ENCODE data around the gene ABHD1.
"Not testable (repeated sequence)": the region's sequence is repeated elsewhere in the genome, so short reads cannot be mapped to it uniquely, and the experiment has no call there.

Gene ABHD1

DNA sequence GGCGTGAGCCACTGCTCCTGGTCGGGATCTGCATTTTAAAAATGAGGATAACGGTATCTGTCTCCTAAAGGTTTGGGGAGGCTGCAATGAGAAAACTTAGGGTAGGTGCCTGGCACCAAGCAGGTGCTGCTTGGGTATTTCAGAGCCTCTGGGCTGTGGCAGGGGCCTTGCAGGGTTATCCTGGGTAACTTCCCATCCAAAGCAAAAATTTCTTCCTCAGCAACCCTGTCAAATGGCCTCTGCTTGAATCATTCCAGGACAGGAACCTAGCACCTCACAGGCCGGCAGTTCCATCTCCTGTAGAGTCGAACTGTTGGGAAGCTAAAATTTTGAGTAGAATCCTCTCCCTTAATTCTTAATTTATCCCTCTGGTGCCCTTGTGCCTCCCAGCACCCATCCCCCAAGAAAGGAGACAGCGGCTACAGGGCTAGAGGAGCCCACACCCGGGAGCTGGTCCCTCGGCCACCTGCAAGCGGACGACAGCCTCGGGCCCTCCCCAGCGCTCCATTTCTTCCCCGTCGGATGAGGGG is 5.6 kb upstream of the ABHD1 start:
- POLR2A ChIA-PET = no interaction called here
- H3K4me3 ChIP-seq (ENCODE audit: low read depth, low read length) = peak overlapping the region; percentile 59
- TF ChIP-seq, protein P1, sequence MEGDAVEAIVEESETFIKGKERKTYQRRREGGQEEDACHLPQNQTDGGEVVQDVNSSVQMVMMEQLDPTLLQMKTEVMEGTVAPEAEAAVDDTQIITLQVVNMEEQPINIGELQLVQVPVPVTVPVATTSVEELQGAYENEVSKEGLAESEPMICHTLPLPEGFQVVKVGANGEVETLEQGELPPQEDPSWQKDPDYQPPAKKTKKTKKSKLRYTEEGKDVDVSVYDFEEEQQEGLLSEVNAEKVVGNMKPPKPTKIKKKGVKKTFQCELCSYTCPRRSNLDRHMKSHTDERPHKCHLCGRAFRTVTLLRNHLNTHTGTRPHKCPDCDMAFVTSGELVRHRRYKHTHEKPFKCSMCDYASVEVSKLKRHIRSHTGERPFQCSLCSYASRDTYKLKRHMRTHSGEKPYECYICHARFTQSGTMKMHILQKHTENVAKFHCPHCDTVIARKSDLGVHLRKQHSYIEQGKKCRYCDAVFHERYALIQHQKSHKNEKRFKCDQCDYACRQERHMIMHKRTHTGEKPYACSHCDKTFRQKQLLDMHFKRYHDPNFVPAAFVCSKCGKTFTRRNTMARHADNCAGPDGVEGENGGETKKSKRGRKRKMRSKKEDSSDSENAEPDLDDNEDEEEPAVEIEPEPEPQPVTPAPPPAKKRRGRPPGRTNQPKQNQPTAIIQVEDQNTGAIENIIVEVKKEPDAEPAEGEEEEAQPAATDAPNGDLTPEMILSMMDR (IDR thresholded peaks at IDR 0.05; ENCODE audit: insufficient read depth, low read length, missing control alignments) = no peak
- DNase-seq (ENCODE audit: low read depth, low spot score) = no peak
- CTCF ChIA-PET = interaction anchor here (0.6 to 1.3 kb wide), 3 partner anchors 14 to 73 kb away, joined by 3 to 4 read pairs (median 4); no protein-coding TSS in a partner anchor

DNA sequence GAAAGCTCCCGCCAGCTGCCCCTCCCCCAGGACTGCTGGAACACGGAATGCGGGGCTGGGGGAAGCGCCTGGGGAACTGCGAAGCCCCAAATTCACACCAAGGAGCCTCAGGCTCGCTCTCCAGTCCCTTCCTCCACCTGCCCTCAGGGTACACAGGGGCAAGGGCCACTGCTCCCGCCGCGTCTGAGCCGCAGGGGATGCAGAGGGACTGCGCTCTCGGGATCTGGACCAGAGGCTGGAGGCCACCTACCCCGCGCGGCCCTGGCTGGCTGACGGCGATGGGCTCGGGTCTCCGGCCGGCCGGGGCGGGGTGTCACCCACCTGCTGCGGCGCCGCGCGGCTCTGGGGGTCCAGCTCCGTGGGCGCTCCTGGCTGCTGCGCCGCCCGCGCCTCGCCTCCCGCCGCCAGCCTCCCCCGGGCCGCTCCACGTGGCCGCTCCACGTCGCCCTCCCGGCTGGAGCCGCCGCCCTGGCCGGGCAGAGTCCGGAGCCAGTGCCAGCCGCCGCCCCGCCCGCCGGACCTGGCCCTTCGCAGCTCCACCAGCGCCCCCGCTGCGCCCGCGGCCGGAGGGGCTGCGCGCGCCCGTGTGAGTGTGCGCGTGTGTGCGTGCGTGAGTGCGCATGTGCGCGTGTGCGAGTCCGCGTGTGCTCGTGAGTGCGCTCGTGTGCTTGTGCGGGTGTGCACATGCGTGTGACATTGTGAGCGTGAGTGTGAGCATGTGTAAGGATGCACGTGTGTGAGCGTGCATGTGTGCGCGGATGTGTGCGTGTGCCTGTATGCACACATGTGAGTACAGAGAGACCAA is 4.9 kb upstream of the ABHD1 start, which contains the start of gene CGREF1:
CGREF1 (minus strand) TSS at position 604 of the 805 bp plus-strand sequence. CDS start 14,762 bp downstream, outside the sequence.
- POLR2A ChIA-PET = no interaction called here
- TF ChIP-seq, protein P1 (IDR thresholded peaks at IDR 0.05; ENCODE audit: insufficient read depth, low read length, missing control alignments) = no peak
- peak within 1 kb of the TSS; percentile 59 for H3K4me3 ChIP-seq (ENCODE audit: low read depth, low read length)
- no peak for DNase-seq (ENCODE audit: low read depth, low spot score)
- CTCF ChIA-PET = interaction anchor here (0.6 to 1.3 kb wide), 4 partner anchors 13 to 73 kb away, joined by 3 to 4 read pairs (median 4); no protein-coding TSS in a partner anchor

DNA sequence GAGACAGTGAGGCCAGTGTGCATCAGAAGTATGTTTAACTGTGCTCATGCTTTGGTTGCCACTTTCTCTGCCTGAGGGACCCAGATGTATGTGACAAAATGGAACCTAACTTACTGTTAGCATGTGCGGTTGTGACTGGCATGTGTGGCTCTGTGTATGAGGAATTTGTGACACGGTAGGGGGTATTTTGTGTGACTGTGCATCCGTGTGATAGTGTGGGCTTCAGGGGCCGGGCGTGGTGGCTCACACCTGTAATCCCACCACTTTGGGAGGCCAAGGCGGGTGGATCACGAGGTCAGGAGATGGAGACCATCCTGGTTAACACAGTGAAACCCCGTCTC is 4.3 kb upstream of the ABHD1 start:
- DNase-seq (ENCODE audit: low read depth, low spot score); POLR2A ChIA-PET: not testable (repeated sequence)
- CTCF ChIA-PET = interaction anchor here (0.7 to 1.0 kb wide), 2 partner anchors 41 to 72 kb away, joined by 3 to 4 read pairs; no protein-coding TSS in a partner anchor
- H3K4me3 ChIP-seq (ENCODE audit: low read depth, low read length) = peak overlapping the region; percentile 59

DNA sequence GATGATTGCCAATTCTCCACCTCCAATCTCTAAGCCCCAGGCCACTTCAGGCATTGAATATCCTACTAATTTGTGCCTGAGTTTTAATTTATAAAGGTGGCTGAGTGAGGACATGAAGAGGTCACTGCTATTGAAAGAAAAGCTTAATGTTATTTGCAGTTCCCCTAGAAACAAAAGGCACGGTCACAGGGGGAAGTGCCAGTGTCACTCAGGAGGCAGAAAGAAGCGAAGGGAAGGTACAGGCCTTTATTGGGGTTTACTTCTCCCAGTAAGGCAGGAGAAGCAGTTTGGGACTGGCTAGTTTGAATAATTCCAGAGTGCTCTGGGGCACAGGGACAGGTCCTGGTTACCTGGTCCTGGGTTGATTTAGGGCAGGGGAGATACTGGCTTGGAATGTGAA is 1.7 kb upstream of the ABHD1 start:
- no peak overlapping the region for H3K4me3 ChIP-seq (ENCODE audit: low read depth, low read length)
- CTCF ChIA-PET = interaction anchor here (0.8 to 1.0 kb wide), 2 partner anchors 10 to 12 kb away, joined by 3 read pairs; no protein-coding TSS in a partner anchor
- TF ChIP-seq, protein P1 (IDR thresholded peaks at IDR 0.05; ENCODE audit: insufficient read depth, low read length, missing control alignments) = no peak
- POLR2A ChIA-PET = no interaction called here
- DNase-seq (ENCODE audit: low read depth, low spot score) = no peak

DNA sequence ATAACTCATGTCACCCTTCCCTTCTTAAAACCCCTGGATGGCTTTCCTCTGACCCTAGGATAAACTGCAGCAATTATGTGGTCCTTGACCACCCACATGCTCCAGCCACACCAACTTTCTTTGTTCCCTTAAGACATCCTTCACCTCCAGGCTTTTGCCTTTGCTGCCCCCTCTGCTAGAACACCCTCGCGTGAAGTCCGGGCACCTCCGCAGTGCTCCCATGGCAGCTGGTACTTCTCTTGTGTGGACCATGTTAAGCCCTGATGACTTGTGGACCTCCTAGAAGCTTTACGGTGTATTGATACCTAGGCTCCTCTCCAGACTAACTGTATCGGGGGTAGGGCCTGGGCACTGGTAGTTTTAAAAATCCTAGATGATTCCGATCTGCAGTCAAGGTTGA is 824 bp upstream of the ABHD1 start:
- TF ChIP-seq, protein P1 (IDR thresholded peaks at IDR 0.05; ENCODE audit: insufficient read depth, low read length, missing control alignments) = no peak
- ChIA-PET POLR2A (interaction anchor here (2.4 kb wide), 1 partner anchor 11 kb away, joined by 8 read pairs; the partner anchor contains the start of gene PREB), CTCF (interaction anchor here (1.1 to 1.6 kb wide), 4 partner anchors 63 to 198 kb away, joined by 3 to 12 read pairs (median 3); no protein-coding TSS in a partner anchor)
- no peak overlapping the region for H3K4me3 ChIP-seq (ENCODE audit: low read depth, low read length)
- DNase-seq (ENCODE audit: low read depth, low spot score) = no peak

DNA sequence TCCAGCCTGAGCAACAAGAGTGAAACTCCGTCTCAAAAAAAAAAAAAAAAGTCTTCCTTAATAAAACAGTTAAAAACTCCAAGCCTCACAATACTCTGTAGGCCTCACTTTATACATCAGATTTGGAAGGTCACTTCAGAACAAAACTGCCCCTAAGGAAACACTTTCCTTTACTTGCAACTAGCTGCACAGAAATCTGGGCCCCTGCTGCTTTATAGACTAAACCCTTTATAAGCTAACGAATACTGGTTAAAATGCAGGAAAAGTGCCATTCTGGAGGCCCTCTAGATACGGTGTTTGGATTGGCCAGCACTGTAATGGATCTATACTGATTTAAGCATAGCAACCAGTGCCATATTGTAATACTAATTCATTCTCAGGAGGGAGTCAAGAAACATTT is 1.5 kb downstream of the ABHD1 start:
- CTCF ChIA-PET = interaction anchor here (1.3 to 3.2 kb wide), 4 partner anchors 9 to 41 kb away, joined by 3 to 18 read pairs (median 5); partner anchors contain the start of gene PREB
- TF ChIP-seq, protein P1 (IDR thresholded peaks at IDR 0.05; ENCODE audit: insufficient read depth, low read length, missing control alignments) = no peak
- no peak for DNase-seq (ENCODE audit: low read depth, low spot score)
- H3K4me3 ChIP-seq (ENCODE audit: low read depth, low read length) = no peak overlapping the region
- POLR2A ChIA-PET = interaction anchor here (0.7 kb wide), 1 partner anchor 10 kb away, joined by 3 read pairs; the partner anchor contains the start of gene PREB

All from AG04449 (cell line).